HG03558 (cell line): Measurements from ENCODE around the gene LIN7A.
A peak's percentile ranks its signal among the peaks of the same experiment; 100 is the strongest.

Experiments
- ATAC-seq: cut with Tn5 transposase; IDR thresholded peaks from one replicate; pipeline ENCODE4 v1.9.1; 2021; ENCODE audit warnings: moderate number of reproducible peaks; ENCODE audit not compliant: unreplicated experiment; ENCODE audit errors: extremely low read depth

The LIN7A gene, protein sequence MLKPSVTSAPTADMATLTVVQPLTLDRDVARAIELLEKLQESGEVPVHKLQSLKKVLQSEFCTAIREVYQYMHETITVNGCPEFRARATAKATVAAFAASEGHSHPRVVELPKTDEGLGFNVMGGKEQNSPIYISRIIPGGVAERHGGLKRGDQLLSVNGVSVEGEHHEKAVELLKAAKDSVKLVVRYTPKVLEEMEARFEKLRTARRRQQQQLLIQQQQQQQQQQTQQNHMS

DNA sequence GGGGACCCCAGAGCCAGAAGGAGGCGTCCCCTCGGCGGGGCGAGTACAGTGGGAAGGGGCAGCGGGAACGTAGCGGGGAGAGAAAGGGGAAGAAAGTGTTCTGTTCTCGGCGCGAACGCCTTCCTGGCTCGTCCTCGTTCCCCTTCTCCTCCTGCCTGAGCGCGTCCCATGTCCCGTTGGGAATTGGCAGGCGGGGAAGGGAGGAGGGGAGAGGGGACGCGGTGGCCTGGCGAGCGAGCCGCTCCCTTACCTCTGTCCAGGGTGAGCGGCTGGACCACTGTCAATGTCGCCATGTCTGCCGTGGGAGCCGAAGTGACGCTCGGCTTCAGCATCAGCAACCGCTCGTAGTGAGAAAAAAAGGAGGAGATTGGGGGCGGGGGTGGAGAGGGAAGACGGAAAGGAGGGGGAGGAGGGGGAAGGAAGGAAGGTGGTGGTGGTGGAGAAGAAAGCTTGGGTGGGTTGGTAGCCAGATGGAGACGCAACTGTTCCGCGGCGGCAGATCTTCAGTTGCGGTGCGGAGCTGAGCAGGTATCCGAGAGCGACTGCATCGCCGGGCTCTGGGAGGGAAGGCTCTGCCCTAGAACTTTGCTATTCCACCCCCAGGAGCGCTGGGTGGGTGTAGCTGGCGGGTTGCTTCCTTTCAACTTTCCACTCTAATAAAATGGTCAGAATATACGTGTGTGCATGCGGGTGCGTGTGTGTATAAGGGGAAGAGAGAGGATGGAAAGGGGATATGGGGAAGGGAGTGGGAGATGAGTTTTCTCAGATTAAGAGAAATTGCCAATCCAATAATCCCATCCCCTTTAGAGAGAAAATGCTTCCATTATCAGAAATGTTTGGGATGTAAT lies at the start of gene LIN7A:
Gene LIN7A (minus strand): TSS at position 544 of the 848 bp plus-strand sequence. CDS start 212 bp downstream, at position 332.
- no peak for ATAC-seq

- ATAC-seq = no peak
Observed at GRCh38 chr12:80986224-80986623, 48.5 kb upstream of the LIN7A start.

GRCh38 chr12:80979816-80980215 lies 42.1 kb upstream of the LIN7A start:
- no peak for ATAC-seq

DNA sequence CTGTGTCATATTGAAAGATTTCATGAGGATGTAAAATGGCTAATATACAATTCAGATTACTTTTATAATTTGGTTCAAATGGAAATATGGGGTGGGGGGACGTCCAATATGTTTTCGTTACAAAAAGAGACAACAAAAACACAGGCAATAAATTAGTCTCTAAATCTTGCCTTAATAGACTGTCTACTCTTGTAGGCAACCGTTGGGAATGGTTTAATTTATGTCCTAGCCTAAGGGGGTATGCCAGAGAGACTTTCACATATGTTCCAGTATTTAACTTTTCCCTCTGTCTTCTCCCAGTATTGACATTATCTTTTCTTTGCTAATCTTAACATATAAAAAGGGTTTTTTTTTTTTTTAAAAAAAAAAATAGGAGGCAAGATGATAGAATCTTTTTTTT lies 41.5 kb upstream of the LIN7A start:
- no peak for ATAC-seq

DNA sequence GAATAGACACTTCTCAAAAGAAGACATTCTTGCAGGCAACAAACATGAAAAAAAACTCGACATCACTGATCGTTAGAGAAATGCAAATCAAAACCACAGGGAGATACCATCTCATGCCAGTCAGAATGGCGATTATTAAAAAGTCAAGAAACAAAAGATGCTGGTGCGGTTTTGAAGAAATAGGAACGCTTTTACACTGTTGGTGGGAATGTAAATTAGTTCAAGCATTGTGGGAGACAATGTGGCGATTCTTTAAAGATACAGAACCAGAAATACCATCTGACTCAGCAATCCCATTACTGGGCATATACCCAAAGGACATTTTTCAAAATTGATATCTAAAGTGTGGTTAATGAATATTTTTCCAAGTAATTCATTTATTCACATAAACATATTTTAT lies 39.6 kb upstream of the LIN7A start:
- ATAC-seq = no peak

- ATAC-seq = no peak
Observed at GRCh38 chr12:80968326-80968725, 30.6 kb upstream of the LIN7A start.

GRCh38 chr12:80967565-80967964 lies 29.8 kb upstream of the LIN7A start:
- ATAC-seq = no peak

- ATAC-seq = no peak
Observed at GRCh38 chr12:80966001-80966400, 28.3 kb upstream of the LIN7A start.

DNA sequence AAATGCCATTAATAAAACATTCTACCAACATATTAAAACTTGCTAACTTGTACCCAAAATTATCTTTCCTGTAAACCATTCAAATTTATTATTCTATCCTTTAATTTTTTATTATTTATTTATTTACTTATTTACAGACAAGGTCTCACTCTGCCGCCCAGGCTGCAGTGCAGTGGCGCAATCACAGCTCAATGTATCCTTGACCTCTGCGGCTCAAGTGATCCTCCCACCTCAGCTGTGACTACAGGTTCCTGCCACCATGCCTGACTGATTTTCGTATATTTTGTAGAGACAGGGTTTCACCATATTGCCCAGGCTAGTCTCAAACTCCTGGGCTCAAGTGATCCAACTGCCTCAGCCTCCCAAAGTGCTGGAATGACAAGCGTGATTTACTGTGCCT lies 20.4 kb upstream of the LIN7A start:
- ATAC-seq = no peak

DNA sequence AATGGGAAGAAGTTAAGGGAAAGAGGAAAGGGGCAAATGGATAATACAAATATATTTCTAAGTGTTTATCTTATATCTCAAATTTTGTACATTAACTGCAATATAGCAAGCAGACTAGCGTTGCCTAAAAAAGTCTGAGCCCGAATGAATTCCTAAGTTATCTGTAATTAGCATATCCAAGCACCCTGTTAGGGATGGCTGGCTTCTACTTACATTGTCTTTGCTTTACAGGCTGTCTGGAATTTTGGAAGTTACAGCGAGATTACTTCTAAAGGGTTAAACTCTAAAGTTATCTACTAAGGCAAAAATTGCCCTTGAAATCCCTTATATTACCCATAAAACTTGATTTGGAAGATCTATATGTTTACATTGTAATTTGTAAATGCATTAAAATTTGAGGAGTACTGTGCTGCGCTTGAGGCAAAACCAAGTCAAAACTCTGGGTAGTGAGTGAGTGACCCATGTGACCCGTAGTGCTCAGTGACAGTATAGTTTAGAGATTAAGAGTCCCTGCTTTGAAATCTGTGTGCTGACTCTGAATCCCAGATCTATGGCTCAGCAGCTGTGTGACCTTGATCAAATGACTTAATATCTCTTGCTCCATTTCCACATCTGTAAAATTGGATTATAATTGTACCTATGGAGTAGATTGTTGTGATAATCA lies 17.3 kb upstream of the LIN7A start:
- no peak for ATAC-seq

DNA sequence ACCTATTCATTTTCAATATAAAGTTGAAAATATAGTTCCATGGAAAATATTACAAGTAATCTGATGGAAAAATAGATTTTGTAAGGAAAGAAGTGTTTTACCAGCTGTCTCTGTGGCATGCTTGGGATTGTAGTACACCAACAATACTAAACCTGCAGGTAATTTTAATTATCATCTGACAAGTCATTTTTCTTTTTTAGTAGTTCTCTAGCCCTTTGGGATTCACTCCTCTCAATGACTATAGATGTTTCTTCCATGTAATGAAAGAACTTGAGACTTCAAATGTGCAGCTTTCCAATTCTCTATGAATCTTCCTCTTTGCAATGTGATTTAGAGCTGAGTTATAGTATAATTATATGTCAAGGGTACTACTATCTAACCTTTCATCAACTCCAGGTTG lies 14.7 kb upstream of the LIN7A start:
- ATAC-seq = no peak

- ATAC-seq = no peak
Observed at GRCh38 chr12:80946591-80946990, 8.9 kb upstream of the LIN7A start.

DNA sequence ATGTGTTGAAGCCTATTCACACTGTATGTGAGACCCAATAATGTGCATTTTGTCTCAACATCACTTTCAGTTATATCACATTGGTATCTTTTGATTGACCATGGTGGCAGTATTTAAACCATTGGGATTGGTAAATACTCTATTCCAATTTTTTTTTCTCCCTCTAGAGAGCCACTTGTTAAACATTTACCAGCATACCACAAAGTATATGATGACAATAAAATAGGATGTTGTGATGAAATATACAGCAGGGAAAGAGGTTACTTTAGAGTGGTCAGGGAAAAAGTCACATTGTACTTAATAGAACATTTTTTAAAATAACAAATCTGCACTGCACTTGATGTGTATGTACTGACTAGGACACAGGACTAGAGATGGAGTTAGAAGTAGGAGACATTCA lies 5.6 kb upstream of the LIN7A start:
- ATAC-seq = no peak

DNA sequence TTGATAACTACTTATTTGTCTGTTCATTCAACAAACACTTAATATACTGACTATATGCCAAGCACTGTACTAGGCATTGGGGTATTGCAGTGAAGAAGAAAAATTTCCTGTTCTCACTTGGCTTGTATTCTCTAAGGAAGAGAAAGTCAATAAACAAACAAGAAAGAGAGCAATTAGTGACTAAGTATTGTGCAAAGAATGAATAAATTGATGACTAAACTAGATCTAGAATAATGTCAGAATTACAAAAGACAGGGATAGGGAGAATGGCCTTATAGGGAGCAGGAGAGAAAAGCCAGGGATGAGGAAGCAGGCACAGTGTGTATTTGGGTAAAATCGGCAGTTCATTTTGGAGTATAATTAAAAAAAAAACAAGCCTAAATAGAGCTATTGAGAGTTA lies 4.2 kb upstream of the LIN7A start:
- no peak for ATAC-seq

DNA sequence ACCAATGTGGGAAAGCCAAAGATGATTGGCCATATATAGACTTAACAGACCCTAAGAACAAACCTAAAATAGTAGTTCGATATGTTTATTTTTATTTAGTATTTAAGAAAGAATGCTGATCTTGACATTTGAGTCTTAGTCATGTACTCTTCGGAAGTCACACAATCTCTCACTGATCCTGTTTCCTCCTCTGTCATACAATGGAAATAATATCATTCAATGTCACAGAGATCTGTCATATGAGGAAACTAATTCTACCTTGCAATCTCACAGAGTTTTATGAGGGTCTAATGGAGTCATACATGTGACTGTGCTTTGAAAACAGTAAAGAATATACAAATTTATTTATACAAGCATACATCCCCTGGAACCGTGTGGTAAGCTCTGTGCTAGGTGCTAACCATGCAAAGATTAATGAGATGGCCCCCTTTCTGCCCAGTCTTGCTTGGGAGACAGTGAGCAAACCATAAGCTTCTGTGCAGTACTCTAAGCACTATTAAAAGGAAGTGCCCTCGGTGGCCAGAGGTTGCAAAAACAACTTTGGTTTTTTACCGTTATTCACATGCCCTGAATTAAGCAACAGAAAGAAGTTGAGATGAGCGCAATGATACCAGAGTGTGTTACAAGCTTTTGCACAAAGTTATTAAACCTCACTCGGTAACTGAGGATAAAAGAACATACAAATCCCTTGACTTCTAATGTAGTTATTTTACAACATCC lies 1.7 kb upstream of the LIN7A start:
- ATAC-seq = no peak

DNA sequence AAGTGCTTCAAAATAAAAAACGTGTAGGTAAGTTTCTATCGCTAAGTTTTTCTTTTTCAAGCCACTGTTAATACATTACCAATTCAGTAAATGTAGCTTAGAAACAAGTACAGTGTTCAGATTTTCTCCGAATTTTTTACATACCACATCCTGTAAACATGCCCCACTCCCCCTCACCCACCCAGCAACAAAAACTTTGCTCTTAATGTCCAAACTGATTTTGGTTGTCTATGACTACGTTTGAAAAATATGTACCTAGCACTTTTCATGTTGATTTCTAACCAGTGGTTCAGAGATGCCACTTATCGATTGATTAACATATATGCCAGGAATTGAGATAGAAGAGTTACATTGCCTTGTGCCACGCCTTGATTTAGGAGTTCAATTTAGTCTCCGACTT lies 663 bp upstream of the LIN7A start:
- ATAC-seq = no peak

- ATAC-seq = peak; percentile 31
Observed at GRCh38 chr12:80936642-80937390, 918 bp downstream of the LIN7A start.

DNA sequence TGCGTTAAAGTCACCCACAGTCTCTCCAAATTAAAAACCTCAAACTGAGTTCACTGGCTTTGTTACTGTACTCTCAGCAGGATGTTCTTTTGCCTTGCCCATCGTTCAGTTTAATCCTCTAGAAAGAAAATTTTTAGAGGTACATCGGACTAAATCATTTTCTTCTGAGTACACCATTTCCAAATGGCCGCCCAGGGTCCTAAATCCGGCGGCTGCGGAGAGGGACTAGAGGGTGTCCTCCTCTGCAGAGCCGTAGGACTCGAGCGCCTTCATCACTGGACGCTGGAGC lies 1.4 kb downstream of the LIN7A start:
- no peak for ATAC-seq

GRCh38 chr12:80935111-80935510 lies 2.6 kb downstream of the LIN7A start:
- no peak for ATAC-seq

- no peak for ATAC-seq
Observed at GRCh38 chr12:80925983-80926382, 11.8 kb downstream of the LIN7A start.
